HepG2 (cell line): ENCODE measurements around the gene RAP1GAP2. TPM values are rescaled to one million over a fixed set of nuclear protein-coding genes. Genes with fewer than 3 reads are reported as not detected.

Experiments
- ATAC-seq: fragments of 200-7000 bp; cut with Tn5 transposase; 3 replicates; pipeline ENCODE4 v1.9.1; 2020; ENCODE audit warnings: mild to moderate bottlenecking, moderate library complexity
- BruUV-seq: library from RNA; stranded (reverse); fragments of 400-500 nt; replicated peaks from 2 replicates; lab custom pipeline; 2021; lab: Mats Ljungman, UMichigan
- CTCF ChIA-PET: fragments of 300-600 bp; formaldehyde crosslinking; extraction: SDS; loops from one replicate; lab custom pipeline; 2021; ENCODE audit warnings: low total read pairs, inconsistent platforms, low intra/inter-chr PET ratio; lab: Yijun Ruan, JAX
- POLR2A ChIA-PET: fragments of 350-600 bp; sonication (Branson Sonifier 250); formaldehyde crosslinking; loops from one replicate; lab custom pipeline; 2020; ENCODE audit warnings: antibody characterized with exemption, inconsistent platforms; lab: Yijun Ruan, JAX
- DNase-seq: peaks from one replicate; pipeline ENCODE4 v3.0.0-alpha.2; 2015; ENCODE audit warnings: low spot score
- FAIRE-seq: peaks from 3 replicates; lab custom pipeline; 2011; peaks lifted over from hg19 to GRCh38; lab: Jason Lieb, UNC
- H2AFZ ChIP-seq: one replicate; pipeline ENCODE4 v1.6.1; 2011; ENCODE audit warnings: low read length, inconsistent platforms
- H3K27ac ChIP-seq: fragments of 300-600 bp; 3 replicates; pipeline ENCODE4 v1.8.0; 2011; ENCODE audit warnings: mixed run types, mild to moderate bottlenecking, mixed read lengths, low read length, inconsistent platforms; ENCODE audit not compliant: insufficient read depth; ENCODE audit errors: extremely low read length
- H3K27me3 ChIP-seq, 2 experiments: fragments of 200-600 bp in 1 of 2; 2 replicates in 1 of 2; 3 replicates in 1 of 2; pipeline versions ENCODE4 v1.6.0 to v1.8.0; 2011; ENCODE audit warnings: low read length in 2 of 2, mild to moderate bottlenecking in 2 of 2, moderate library complexity in 2 of 2, inconsistent platforms in 1 of 2; ENCODE audit not compliant: insufficient read depth in 2 of 2, control insufficient read depth in 1 of 2
- H3K36me3 ChIP-seq, 2 experiments: fragments of 200-600 bp in 1 of 2; replicated peaks in 1 of 2; 2 replicates in 1 of 2; 3 replicates in 1 of 2; pipeline versions ENCODE4 v1.5.1 to v1.8.0; 2011; ENCODE audit warnings: low read length in 2 of 2, inconsistent platforms in 1 of 2; ENCODE audit not compliant: insufficient read depth in 2 of 2, control insufficient read depth in 1 of 2
- H3K4me1 ChIP-seq: 2 replicates; pipeline ENCODE4 v1.5.1; 2012; ENCODE audit warnings: low read length, inconsistent platforms; ENCODE audit not compliant: insufficient read depth
- H3K4me2 ChIP-seq: 2 replicates; pipeline ENCODE4 v1.6.0; 2011; ENCODE audit warnings: low read depth, low read length, inconsistent platforms
- H3K4me3 ChIP-seq, 3 experiments: fragments of 200-600 bp in 1 of 3; sonication (generic), shearing (Covaris generic) in 1 of 3; replicated peaks in 1 of 3; 2 replicates each; pipeline ENCODE4 v1.5.1; 2011 to 2016; ENCODE audit warnings: low read length in 3 of 3, inconsistent platforms in 2 of 3, low read depth in 2 of 3, mild to moderate bottlenecking in 2 of 3, control low read depth in 1 of 3, mixed read lengths in 1 of 3; ENCODE audit not compliant: insufficient read depth in 1 of 3
- H3K79me2 ChIP-seq: one replicate; pipeline ENCODE4 v1.6.1; 2011; ENCODE audit warnings: low read length, inconsistent platforms; ENCODE audit not compliant: insufficient read depth
- H3K9ac ChIP-seq: 2 replicates; pipeline ENCODE4 v1.6.0; 2011; ENCODE audit warnings: mild to moderate bottlenecking, low read depth, low read length, inconsistent platforms; ENCODE audit not compliant: insufficient read depth
- H3K9me3 ChIP-seq: 2 replicates; pipeline ENCODE4 v1.5.1; 2012; ENCODE audit warnings: mild to moderate bottlenecking, low read length
- H4K20me1 ChIP-seq: 2 replicates; pipeline ENCODE4 v1.6.0; 2011; ENCODE audit warnings: inconsistent platforms, mild to moderate bottlenecking, low read length, moderate library complexity; ENCODE audit not compliant: insufficient read depth
- CBFB ChIP-seq: sonication (generic); formaldehyde crosslinking; IDR thresholded peaks from 2 replicates; pipeline ENCODE4 v1.4.0; 2020; ENCODE audit warnings: missing genetic modification reagents
- GLMP ChIP-seq: sonication (generic); formaldehyde crosslinking; IDR thresholded peaks from 2 replicates; pipeline ENCODE4 v1.9.0; 2021; ENCODE audit warnings: missing genetic modification reagents, mild to moderate bottlenecking, borderline replicate concordance
- HOXA3 ChIP-seq: sonication (generic); formaldehyde crosslinking; IDR thresholded peaks from 2 replicates; pipeline ENCODE4 v1.5.0; 2020; ENCODE audit warnings: missing genetic modification reagents
- ONECUT2 ChIP-seq: sonication (generic); formaldehyde crosslinking; IDR thresholded peaks from 2 replicates; pipeline ENCODE4 v1.4.0; 2020; ENCODE audit warnings: missing genetic modification reagents
- PAXIP1 ChIP-seq: sonication (generic); formaldehyde crosslinking; conservative IDR thresholded peaks from 2 replicates; pipeline ENCODE4 v1.4.0; 2020; ENCODE audit warnings: mild to moderate bottlenecking, missing genetic modification reagents, moderate library complexity
- REXO4 ChIP-seq: sonication (generic); formaldehyde crosslinking; IDR thresholded peaks from 2 replicates; pipeline ENCODE4 v1.8.0; 2022; ENCODE audit warnings: missing genetic modification reagents, mild to moderate bottlenecking, borderline replicate concordance
- SIN3A ChIP-seq: IDR thresholded peaks from 2 replicates; pipeline ENCODE4 v1.6.1; 2011; ENCODE audit warnings: low read depth, mild to moderate bottlenecking, control low read depth, low read length, borderline replicate concordance
- SNAPC2 ChIP-seq: sonication (generic); formaldehyde crosslinking; IDR thresholded peaks from 2 replicates; pipeline ENCODE4 v1.8.1; 2022; ENCODE audit warnings: mild to moderate bottlenecking, missing genetic modification reagents
- SOX5 ChIP-seq: IDR thresholded peaks from 2 replicates; pipeline ENCODE4 v1.6.1; 2016; ENCODE audit warnings: borderline replicate concordance
- UBTF ChIP-seq: sonication (generic); formaldehyde crosslinking; IDR thresholded peaks from 2 replicates; pipeline ENCODE4 v1.4.0; 2020; ENCODE audit warnings: mild to moderate bottlenecking, missing genetic modification reagents
- ZBTB43 ChIP-seq: sonication (generic); formaldehyde crosslinking; conservative IDR thresholded peaks from 2 replicates; pipeline ENCODE4 v1.4.0; 2020; ENCODE audit warnings: missing genetic modification reagents
- ZFP62 ChIP-seq: sonication (generic); formaldehyde crosslinking; IDR thresholded peaks from 2 replicates; pipeline ENCODE4 v1.4.0; 2020; ENCODE audit warnings: missing genetic modification reagents
- ZNF10 ChIP-seq: sonication (generic); formaldehyde crosslinking; IDR thresholded peaks from 2 replicates; pipeline ENCODE4 v1.4.0; 2020; ENCODE audit warnings: mild to moderate bottlenecking, low read depth, missing genetic modification reagents, borderline replicate concordance
- ZNF292 ChIP-seq: sonication (generic); formaldehyde crosslinking; IDR thresholded peaks from 2 replicates; pipeline ENCODE4 v1.8.1; 2022; ENCODE audit warnings: mild to moderate bottlenecking, low read depth, missing genetic modification reagents, borderline replicate concordance
- ZNF567 ChIP-seq: sonication (generic); formaldehyde crosslinking; IDR thresholded peaks from 2 replicates; pipeline ENCODE4 v1.8.1; 2023; ENCODE audit warnings: mild to moderate bottlenecking, missing genetic modification reagents, borderline replicate concordance
- WGBS: methylation state at CpG from one replicate; pipeline ENCODE4 v1.1.6; 2017; ENCODE audit warnings: low lambda C conversion rate; 5-methylcytosine and 5-hydroxymethylcytosine counted together
- in situ Hi-C: cut with HindIII; loops from 2 replicates; pipeline ENCODE4 v1.10.0; 2017; ENCODE audit warnings: low pct_unique_long_range_greater_than_20kb; ENCODE audit not compliant: extremely low pct_ligation_motif_present
- intact Hi-C: fragments of 100-400 bp; cut with micrococcal nuclease; formaldehyde crosslinking; loops from one replicate; pipeline ENCODE4 v1.10.0; 2022; ENCODE audit not compliant: unreplicated experiment
- polyA plus RNA-seq, 8 experiments: library from polyadenylated mRNA; depleted of rRNA in 3 of 8; stranded (reverse) in 7 of 8; unstranded in 1 of 8; fragments of >200 nt; fragmentation: Illumina TruSeq in 4 of 8; extraction: Trizol in 4 of 8; gene quantifications; 2 replicates each; pipeline versions ENCODE4 v1.2.1 to v1.2.3, GENCODE V29; 2011 to 2016; ENCODE audit warnings: low read depth in 4 of 8, missing spikeins in 1 of 8, mixed read lengths in 1 of 8; ENCODE audit not compliant: insufficient read depth in 1 of 8
- total RNA-seq, 5 experiments: library from RNA; depleted of rRNA; stranded (reverse); fragments of >200 nt; fragmentation: Illumina TruSeq; extraction: Trizol; gene quantifications; 2 replicates each; pipeline ENCODE4 v1.2.3, GENCODE V29; 2016; ENCODE audit warnings: low read depth in 1 of 5

The RAP1GAP2 gene
- total and polyA plus RNA-seq, 2 of the 13 experiments (the other 11 are each of a cell fraction or from before 2014, with no cell fraction given), result 10.9 to 12.0 TPM

- no peak for TF ChIP-seq ZNF567 (CRISPR knock-in tag)
- TF ChIP-seq GLMP (CRISPR knock-in tag), result no peak
- TF ChIP-seq ONECUT2, result no peak
- TF ChIP-seq ZNF10, result no peak
- no peak for TF ChIP-seq REXO4 (CRISPR knock-in tag)
- no peak for TF ChIP-seq ZBTB43 (CRISPR knock-in tag)
- TF ChIP-seq UBTF (CRISPR knock-in tag), result no peak
- no peak for TF ChIP-seq SOX5 (CRISPR knock-in tag)
- TF ChIP-seq HOXA3 (CRISPR knock-in tag), result no peak
- TF ChIP-seq SNAPC2 (CRISPR knock-in tag), result no peak
- TF ChIP-seq ZFP62 (CRISPR knock-in tag), result no peak
- TF ChIP-seq ZNF292 (CRISPR knock-in tag), result no peak
- no peak for TF ChIP-seq PAXIP1 (CRISPR knock-in tag)
- no peak for TF ChIP-seq SIN3A
- no peak for TF ChIP-seq CBFB (CRISPR knock-in tag)
- WGBS, result 100% methylated on average over 2 of the region's 16 CpGs
- H3K9me3 ChIP-seq, result peaks cover 11% of the 10 kb centered on the region
- intact Hi-C loops (no loop called here), in situ Hi-C loops (no loop called here)
- no peaks in the 10 kb centered on the region for H3K27me3 ChIP-seq
- no peak for FAIRE-seq
- H3K4me1 ChIP-seq, result no peaks in the 10 kb centered on the region
- no peak overlapping the region for H3K4me3 ChIP-seq
- no peak for ATAC-seq
- ChIA-PET CTCF (no interaction called here), POLR2A (no interaction called here)
- H4K20me1 ChIP-seq, result no peaks in the 10 kb centered on the region
- no peak for DNase-seq
- H3K79me2 ChIP-seq, result no peaks in the 10 kb centered on the region
- BruUV-seq, result no TSS peak
- no peak overlapping the region for H3K4me2 ChIP-seq
- H3K27ac ChIP-seq, result no peak overlapping the region
- no peak overlapping the region for H3K9ac ChIP-seq
- H3K36me3 ChIP-seq, result peaks cover 10 to 31% of the 10 kb centered on the region in 2 experiments
- no peak overlapping the region for H2AFZ ChIP-seq
Observed at GRCh38 chr17:3020381-3020780, 224.1 kb downstream of the RAP1GAP2 start.
